GM13976 (cell line): Measurements from ENCODE around the gene WDR7.

Experiments used
- DNase-seq: peaks from one replicate; pipeline ENCODE4 v3.0.0; 2012; ENCODE audit warnings: low spot score
- in situ Hi-C: fragments of 300-500 bp; cut with MboI; formaldehyde crosslinking; loops from one replicate; pipeline ENCODE4 v1.12.0; 2022; ENCODE audit warnings: low sequenced_read_pairs, mixed read lengths, inconsistent platforms; ENCODE audit not compliant: unreplicated experiment
- TF ChIP-seq, protein P1 (sequence below): IDR thresholded peaks from 2 replicates; pipeline ENCODE4 v1.5.1; 2012; ENCODE audit warnings: borderline replicate concordance, mild to moderate bottlenecking; ENCODE audit not compliant: insufficient read depth; ENCODE audit errors: extremely low read depth, missing control alignments, control extremely low read depth

The WDR7 gene

DNA sequence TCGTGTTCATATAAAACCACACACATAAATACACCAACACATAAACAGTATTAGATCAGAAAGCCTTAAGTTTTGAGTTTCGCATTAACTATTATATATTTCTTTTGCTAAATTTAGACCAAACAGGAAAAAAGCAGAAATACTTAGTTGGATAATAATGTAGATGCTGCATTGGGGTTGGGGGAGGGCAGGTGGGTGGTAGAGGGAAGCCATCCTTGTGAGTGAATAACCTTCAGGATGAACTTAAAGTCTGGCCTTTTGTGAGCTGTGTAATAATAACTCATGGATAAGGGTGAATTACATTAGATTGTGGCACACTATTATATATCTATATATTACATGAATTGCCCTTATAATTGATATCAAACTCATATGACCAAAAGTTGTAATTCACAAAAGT lies 174.7 kb downstream of the WDR7 start:
- in situ Hi-C loops, result no loop called here
- TF ChIP-seq, protein P1, sequence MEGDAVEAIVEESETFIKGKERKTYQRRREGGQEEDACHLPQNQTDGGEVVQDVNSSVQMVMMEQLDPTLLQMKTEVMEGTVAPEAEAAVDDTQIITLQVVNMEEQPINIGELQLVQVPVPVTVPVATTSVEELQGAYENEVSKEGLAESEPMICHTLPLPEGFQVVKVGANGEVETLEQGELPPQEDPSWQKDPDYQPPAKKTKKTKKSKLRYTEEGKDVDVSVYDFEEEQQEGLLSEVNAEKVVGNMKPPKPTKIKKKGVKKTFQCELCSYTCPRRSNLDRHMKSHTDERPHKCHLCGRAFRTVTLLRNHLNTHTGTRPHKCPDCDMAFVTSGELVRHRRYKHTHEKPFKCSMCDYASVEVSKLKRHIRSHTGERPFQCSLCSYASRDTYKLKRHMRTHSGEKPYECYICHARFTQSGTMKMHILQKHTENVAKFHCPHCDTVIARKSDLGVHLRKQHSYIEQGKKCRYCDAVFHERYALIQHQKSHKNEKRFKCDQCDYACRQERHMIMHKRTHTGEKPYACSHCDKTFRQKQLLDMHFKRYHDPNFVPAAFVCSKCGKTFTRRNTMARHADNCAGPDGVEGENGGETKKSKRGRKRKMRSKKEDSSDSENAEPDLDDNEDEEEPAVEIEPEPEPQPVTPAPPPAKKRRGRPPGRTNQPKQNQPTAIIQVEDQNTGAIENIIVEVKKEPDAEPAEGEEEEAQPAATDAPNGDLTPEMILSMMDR, result no peak
- no peak for DNase-seq

DNA sequence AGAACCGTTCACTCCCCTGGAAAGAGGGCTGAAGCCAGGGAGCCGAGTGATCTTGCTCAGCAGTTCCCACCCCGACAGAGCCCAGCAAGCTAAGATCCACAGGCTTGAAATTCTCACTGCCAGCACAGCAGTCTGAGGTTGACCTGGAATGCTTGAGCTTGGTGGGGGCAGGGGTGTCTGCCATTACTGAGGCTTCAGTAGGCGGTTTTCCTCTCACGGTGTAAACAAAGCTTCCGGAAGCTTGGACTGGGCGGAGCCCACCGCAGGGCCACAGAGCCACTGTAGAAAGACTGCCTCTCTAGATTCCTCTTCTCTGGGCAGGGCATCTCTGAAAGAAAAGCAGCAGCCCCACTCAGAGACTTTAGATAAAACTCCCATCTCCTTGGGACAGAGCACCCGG lies 180.8 kb downstream of the WDR7 start:
- in situ Hi-C loops, result no loop called here
- DNase-seq, result no peak
- TF ChIP-seq, protein P1, result no peak

GRCh38 chr18:56835331-56835730 lies 184.2 kb downstream of the WDR7 start:
- in situ Hi-C loops, result no loop called here
- DNase-seq, result no peak
- TF ChIP-seq, protein P1, result no peak

DNA sequence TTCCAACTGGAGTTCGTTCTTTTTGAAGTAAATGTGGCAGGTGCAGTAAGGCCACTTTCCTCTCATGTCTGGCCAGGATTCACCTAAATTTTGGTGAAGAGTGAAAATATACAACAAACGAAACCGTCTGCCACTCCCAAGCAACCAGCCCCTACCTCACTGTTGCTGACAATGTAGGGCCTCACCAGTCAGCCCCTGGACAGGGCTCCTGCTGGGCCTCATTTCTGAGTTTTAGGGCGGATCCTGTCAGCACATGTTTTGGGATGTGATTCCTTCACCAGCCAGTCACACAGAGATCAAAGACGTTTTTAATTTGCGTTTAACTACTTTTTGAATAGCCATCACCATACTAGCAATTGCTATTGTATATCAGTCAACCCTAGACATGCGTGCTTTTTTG lies 185.0 kb downstream of the WDR7 start:
- in situ Hi-C loops, result no loop called here
- DNase-seq, result no peak
- TF ChIP-seq, protein P1, result no peak

DNA sequence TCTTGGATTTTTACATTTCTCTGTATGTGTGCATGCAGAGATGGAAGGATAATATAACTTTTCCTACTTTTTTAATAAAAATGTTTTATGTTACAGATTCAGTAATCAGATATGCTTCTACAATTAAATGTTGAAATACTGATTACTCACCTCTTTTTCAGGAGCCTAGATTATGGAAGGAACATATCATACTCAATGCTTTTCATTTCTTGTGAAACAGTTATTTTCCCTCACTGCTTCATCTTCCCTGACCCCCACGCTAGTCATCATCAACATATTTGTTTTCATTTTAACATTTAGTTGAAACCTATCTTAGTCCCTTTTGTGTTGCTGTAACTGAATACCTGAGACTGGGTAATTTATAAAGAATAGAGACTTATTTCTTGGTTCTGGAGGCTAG lies 190.7 kb downstream of the WDR7 start:
- in situ Hi-C loops, result no loop called here
- TF ChIP-seq, protein P1, result no peak
- no peak for DNase-seq

- TF ChIP-seq, protein P1, result no peak
- in situ Hi-C loops, result no loop called here
- no peak for DNase-seq
These were observed 192.1 kb downstream of the WDR7 start for GRCh38 chr18:56843241-56843640.

DNA sequence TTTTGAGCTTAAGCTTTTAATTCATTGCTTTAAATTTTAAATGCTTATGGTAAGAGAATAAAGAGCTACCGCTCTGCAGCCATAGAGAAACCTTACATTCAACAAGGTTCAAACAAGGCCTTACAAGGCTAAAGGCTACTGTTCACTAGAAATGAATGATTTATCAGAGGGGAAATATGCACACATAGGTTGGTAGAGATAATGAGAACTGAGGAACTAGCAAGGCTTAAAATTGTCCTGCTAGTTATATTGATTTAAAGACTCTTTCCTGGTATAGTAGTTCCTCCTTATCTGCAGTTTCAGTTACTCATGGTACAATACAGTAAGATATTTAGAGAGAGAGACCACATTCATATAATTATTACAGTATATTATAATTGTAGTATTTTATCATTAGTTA lies 193.4 kb downstream of the WDR7 start:
- no peak for DNase-seq
- in situ Hi-C loops, result no loop called here
- TF ChIP-seq, protein P1, result no peak
